LNCaP clone FGC (cell line): ENCODE data around the gene RASAL3.

Experiments used
- DNase-seq: peaks from one replicate; pipeline ENCODE4 v3.0.0-alpha.2; 2011; ENCODE audit warnings: low read depth
- H3K4me3 ChIP-seq: 2 replicates; pipeline ENCODE4 v1.5.1; 2011; ENCODE audit warnings: mild to moderate bottlenecking, low read depth, low read length, control low read depth
- CTCF ChIP-seq: IDR thresholded peaks from 2 replicates; pipeline ENCODE4 v1.5.1; 2012; ENCODE audit warnings: mild to moderate bottlenecking; ENCODE audit not compliant: control insufficient read depth, insufficient read depth; ENCODE audit errors: extremely low read depth

Gene RASAL3

GRCh38 chr19:15468675-15469512 lies 4.5 kb upstream of the RASAL3 start:
- no peak for DNase-seq
- no peak for TF ChIP-seq CTCF
- H3K4me3 ChIP-seq: no peak overlapping the region

GRCh38 chr19:15467734-15468214 lies 3.4 kb upstream of the RASAL3 start:
- no peak for TF ChIP-seq CTCF
- no peak for DNase-seq
- no peak overlapping the region for H3K4me3 ChIP-seq

GRCh38 chr19:15466851-15467733 lies 2.7 kb upstream of the RASAL3 start:
- no peak for TF ChIP-seq CTCF
- H3K4me3 ChIP-seq: no peak overlapping the region
- DNase-seq: peak; percentile 94

- H3K4me3 ChIP-seq: no peak overlapping the region
- TF ChIP-seq CTCF: no peak
- DNase-seq: no peak
These were observed 428 bp downstream of the RASAL3 start for GRCh38 chr19:15463861-15464371.

- DNase-seq: no peak
- H3K4me3 ChIP-seq: no peak overlapping the region
- TF ChIP-seq CTCF: no peak
These were observed 2.6 kb downstream of the RASAL3 start for GRCh38 chr19:15461694-15462093.

GRCh38 chr19:15457701-15458484 lies 6.5 kb downstream of the RASAL3 start:
- H3K4me3 ChIP-seq: no peak overlapping the region
- no peak for DNase-seq
- no peak for TF ChIP-seq CTCF
